H1 (cell line): ENCODE measurements around the gene DNAI2. TPM values are rescaled to one million over a fixed set of nuclear protein-coding genes. Genes with fewer than 3 reads are reported as not detected.
A peak's percentile ranks its signal among the peaks of the same experiment; 100 is the strongest.

ENCODE experiments used
- CTCF ChIA-PET: fragments of 300-600 bp; sonication (Branson Sonifier 250); formaldehyde crosslinking; loops from one replicate; lab custom pipeline; 2021; ENCODE audit not compliant: partially characterized antibody; lab: Charles Lee
- POLR2A ChIA-PET: fragments of 300-600 bp; sonication (Branson Sonifier 250); formaldehyde crosslinking; loops from one replicate; lab custom pipeline; 2021; ENCODE audit warnings: inconsistent platforms; ENCODE audit not compliant: partially characterized antibody; lab: Charles Lee
- DNase-seq, 2 experiments: peaks; one replicate each; pipeline versions ENCODE4 v3.0.0 to v3.0.0-alpha.2; 2010 to 2022; ENCODE audit warnings: low spot score in 2 of 2, low read depth in 1 of 2, mixed read lengths in 1 of 2
- FAIRE-seq: peaks from 2 replicates; lab custom pipeline; 2011; peaks lifted over from hg19 to GRCh38; lab: Jason Lieb, UNC
- H2AFZ ChIP-seq: 2 replicates; pipeline ENCODE4 v1.8.1; 2012; ENCODE audit warnings: low read length, inconsistent platforms
- H2AK5ac ChIP-seq: 2 replicates; pipeline ENCODE4 v1.6.1; 2013; ENCODE audit warnings: low read depth, low read length
- H2BK120ac ChIP-seq: replicated peaks from 2 replicates; pipeline ENCODE3; 2013; ENCODE audit warnings: low read depth, low read length, inconsistent platforms
- H2BK12ac ChIP-seq: 2 replicates; pipeline ENCODE4 v1.6.1; 2013; ENCODE audit warnings: low read depth, low read length
- H2BK15ac ChIP-seq: 2 replicates; pipeline ENCODE4 v1.6.1; 2013; ENCODE audit warnings: low read length
- H2BK20ac ChIP-seq: 2 replicates; pipeline ENCODE4 v1.6.1; 2013; ENCODE audit warnings: low read length
- H2BK5ac ChIP-seq: 2 replicates; pipeline ENCODE4 v1.6.1; 2013; ENCODE audit warnings: low read depth, low read length
- H3K14ac ChIP-seq: 2 replicates; pipeline ENCODE4 v1.6.1; 2013; ENCODE audit warnings: inconsistent platforms; ENCODE audit not compliant: insufficient read length
- H3K18ac ChIP-seq: 2 replicates; pipeline ENCODE4 v1.6.1; 2013; ENCODE audit warnings: low read length; ENCODE audit errors: extremely low read depth
- H3K23ac ChIP-seq: 2 replicates; pipeline ENCODE4 v1.6.1; 2013; ENCODE audit warnings: inconsistent platforms; ENCODE audit not compliant: insufficient read length
- H3K23me2 ChIP-seq: 2 replicates; pipeline ENCODE4 v1.6.1; 2013; ENCODE audit warnings: low read depth, low read length
- H3K27ac ChIP-seq: 2 replicates; pipeline ENCODE4 v1.6.1; 2011; ENCODE audit warnings: low read depth, low read length, inconsistent platforms
- H3K27me3 ChIP-seq, 4 experiments: replicated peaks in 1 of 4; 1 replicate in 1 of 4; 2 replicates in 3 of 4; pipeline versions ENCODE4 v1.6.1 to v1.8.1; 2011 to 2013; ENCODE audit warnings: low read length in 3 of 4, mild to moderate bottlenecking in 3 of 4, inconsistent platforms in 2 of 4, mixed read lengths in 2 of 4, moderate library complexity in 1 of 4; ENCODE audit not compliant: control insufficient read depth in 3 of 4, insufficient read depth in 3 of 4; ENCODE audit errors: extremely low read depth in 1 of 4
- H3K36me3 ChIP-seq, 4 experiments: 2 replicates each; pipeline versions ENCODE4 v1.6.1 to v1.8.1; 2011 to 2013; ENCODE audit warnings: mild to moderate bottlenecking in 4 of 4, low read length in 3 of 4, moderate library complexity in 2 of 4, control low read depth in 1 of 4, inconsistent platforms in 1 of 4; ENCODE audit not compliant: insufficient read depth in 4 of 4, control insufficient read depth in 2 of 4
- H3K4ac ChIP-seq: replicated peaks from 2 replicates; pipeline ENCODE3; 2013; ENCODE audit warnings: low read length, low read depth, mixed read lengths, inconsistent platforms; ENCODE audit not compliant: insufficient read length
- H3K4me1 ChIP-seq, 4 experiments: replicated peaks in 1 of 4; 1 replicate in 1 of 4; 2 replicates in 3 of 4; pipeline versions ENCODE4 v1.6.1 to v1.8.1; 2011 to 2013; ENCODE audit warnings: low read length in 3 of 4, inconsistent platforms in 2 of 4, mixed read lengths in 1 of 4; ENCODE audit not compliant: insufficient read depth in 4 of 4, control insufficient read depth in 3 of 4
- H3K4me2 ChIP-seq, 2 experiments: 2 replicates each; pipeline versions ENCODE4 v1.6.1 to v1.8.1; 2011 to 2013; ENCODE audit warnings: low read depth in 2 of 2, low read length in 2 of 2, control low read depth in 1 of 2, inconsistent platforms in 1 of 2, mild to moderate bottlenecking in 1 of 2; ENCODE audit not compliant: insufficient read depth in 1 of 2
- H3K4me3 ChIP-seq, 4 experiments: fragments of 200-600, 300-600 bp in 1 of 4; sonication (generic), shearing (Covaris generic), sonication (Bioruptor Twin) in 1 of 4; 2 replicates each; pipeline versions ENCODE4 v1.5.1 to v1.8.1; 2011 to 2016; ENCODE audit warnings: low read length in 4 of 4, low read depth in 3 of 4, control low read depth in 2 of 4, inconsistent platforms in 2 of 4, mild to moderate bottlenecking in 2 of 4, mixed read lengths in 1 of 4, moderate library complexity in 1 of 4; ENCODE audit not compliant: insufficient read depth in 2 of 4; ENCODE audit errors: extremely low read depth in 1 of 4
- H3K56ac ChIP-seq: replicated peaks from 2 replicates; pipeline ENCODE3; 2013; ENCODE audit warnings: low read depth, mild to moderate bottlenecking, mixed read lengths, low read length, inconsistent platforms; ENCODE audit not compliant: insufficient read length
- H3K79me1 ChIP-seq: 2 replicates; pipeline ENCODE4 v1.6.1; 2013; ENCODE audit warnings: low read depth, low read length, control low read depth
- H3K79me2 ChIP-seq, 2 experiments: 2 replicates each; pipeline versions ENCODE4 v1.6.1 to v1.8.1; 2012 to 2013; ENCODE audit warnings: low read length in 2 of 2, mild to moderate bottlenecking in 2 of 2, inconsistent platforms in 1 of 2; ENCODE audit not compliant: insufficient read depth in 2 of 2, control insufficient read depth in 1 of 2
- H3K9ac ChIP-seq, 4 experiments: replicated peaks in 1 of 4; 1 replicate in 1 of 4; 2 replicates in 3 of 4; pipeline versions ENCODE4 v1.6.1 to v1.8.1; 2011 to 2013; ENCODE audit warnings: low read depth in 3 of 4, low read length in 3 of 4, control low read depth in 2 of 4, mild to moderate bottlenecking in 2 of 4, moderate library complexity in 2 of 4, inconsistent platforms in 1 of 4; ENCODE audit errors: extremely low read depth in 1 of 4
- H3K9me3 ChIP-seq, 2 experiments: 2 replicates each; pipeline versions ENCODE4 v1.6.1 to v1.8.1; 2012 to 2013; ENCODE audit warnings: mild to moderate bottlenecking in 2 of 2, moderate library complexity in 2 of 2, control low read depth in 1 of 2, inconsistent platforms in 1 of 2, low read depth in 1 of 2, low read length in 1 of 2, mixed read lengths in 1 of 2; ENCODE audit not compliant: insufficient read depth in 2 of 2
- H4K20me1 ChIP-seq, 2 experiments: replicated peaks in 1 of 2; 2 replicates each; pipeline versions ENCODE3 to v1.8.1; 2011 to 2013; ENCODE audit warnings: inconsistent platforms in 2 of 2, low read length in 2 of 2, mild to moderate bottlenecking in 1 of 2; ENCODE audit not compliant: insufficient read depth in 2 of 2, control insufficient read depth in 1 of 2
- H4K5ac ChIP-seq: 2 replicates; pipeline ENCODE4 v1.6.1; 2013; ENCODE audit warnings: low read length, low read depth, mixed read lengths, inconsistent platforms; ENCODE audit not compliant: insufficient read length
- H4K8ac ChIP-seq: 2 replicates; pipeline ENCODE4 v1.8.0; 2013; ENCODE audit warnings: mild to moderate bottlenecking, moderate library complexity, low read length, inconsistent platforms; ENCODE audit not compliant: insufficient read depth; ENCODE audit errors: extremely low read depth
- H4K91ac ChIP-seq: replicated peaks from 2 replicates; pipeline ENCODE3; 2013; ENCODE audit warnings: low read length, mixed read lengths, inconsistent platforms; ENCODE audit not compliant: insufficient read length
- ASH2L ChIP-seq: fragments of 200-600, 300-600 bp; sonication (generic); IDR thresholded peaks from one replicate; pipeline ENCODE4 v1.7.1; 2017; ENCODE audit warnings: low read length
- CEBPB ChIP-seq: IDR thresholded peaks from 2 replicates; pipeline ENCODE4 v1.6.1; 2012; ENCODE audit warnings: low read depth, low read length
- E2F6 ChIP-seq: IDR thresholded peaks from 2 replicates; pipeline ENCODE4 v1.6.1; 2012; ENCODE audit warnings: inconsistent platforms
- POLR2AphosphoS5 ChIP-seq: IDR thresholded peaks from 2 replicates; pipeline ENCODE4 v1.6.1; 2011; ENCODE audit warnings: low read depth, low read length
- RFX5 ChIP-seq: IDR thresholded peaks from 2 replicates; pipeline ENCODE4 v1.6.1; 2011; ENCODE audit warnings: low read depth, low read length, improper control_type of control experiment, borderline replicate concordance
- SAP30 ChIP-seq: fragments of 300-600 bp; sonication (generic); IDR thresholded peaks from 2 replicates; pipeline ENCODE4 v1.7.1; 2012; ENCODE audit warnings: low read length, moderate library complexity, mild to moderate bottlenecking, inconsistent platforms; ENCODE audit not compliant: insufficient read depth, insufficient replicate concordance
- SIX5 ChIP-seq: IDR thresholded peaks from 2 replicates; pipeline ENCODE4 v1.6.1; 2011; ENCODE audit warnings: mild to moderate bottlenecking, low read depth, low read length
- SP4 ChIP-seq: IDR thresholded peaks from 2 replicates; pipeline ENCODE4 v1.6.1; 2012; ENCODE audit warnings: low read length, inconsistent platforms
- WGBS, 2 experiments: shearing (Covaris generic) in 1 of 2; methylation state at CpG; one replicate each; pipeline versions ENCODE4 v1.1.6 to v1.1.7; 2013 to 2015; ENCODE audit warnings: low lambda C conversion rate in 2 of 2, mixed read lengths in 2 of 2, inconsistent platforms in 1 of 2, low coverage in 1 of 2, missing lambda C conversion rate in 1 of 2; ENCODE audit not compliant: insufficient replicate concordance in 2 of 2, insufficient coverage in 1 of 2, insufficient read length in 1 of 2; ENCODE audit errors: extremely low coverage in 1 of 2, missing lambda C conversion rate in 1 of 2; 5-methylcytosine and 5-hydroxymethylcytosine counted together
- polyA plus RNA-seq, 7 experiments: library from polyadenylated mRNA; depleted of rRNA in 3 of 7; stranded (reverse) in 5 of 7; unstranded in 2 of 7; fragments of >200 nt in 5 of 7; fragments of 200-250 nt in 2 of 7; gene quantifications; 1 replicate in 5 of 7; 2 replicates in 1 of 7; 4 replicates in 1 of 7; pipeline versions ENCODE4 v1.2.1 to v1.2.3, GENCODE V29; 2011 to 2013; ENCODE audit warnings: missing spikeins in 2 of 7, mixed read lengths in 2 of 7
- total RNA-seq: library from RNA; stranded (reverse); fragmentation: NEBNext Ultra II Directional; extraction: Animal tissue kit (Norgen Biotek cat#: 25700); gene quantifications from 2 replicates; pipeline ENCODE4 v1.2.1, GENCODE V29; 2021

The DNAI2 gene
- total and polyA plus RNA-seq, 2 of the 8 experiments (the other 6 are each of a cell fraction or from before 2014, with no cell fraction given), result 0.08 to 0.15 TPM

- POLR2A ChIA-PET, result interaction anchor here (1.0 to 1.7 kb wide), 3 partner anchors 19 to 193 kb away, joined by 3 to 6 read pairs (median 6); no protein-coding TSS in a partner anchor
- peaks cover 0 to 5% (median 3%) of the 10 kb centered on the region in 4 experiments; a peak in 6 of 7 replicates for H3K4me1 ChIP-seq
- H2AK5ac ChIP-seq, result no peak overlapping the region
- H3K27ac ChIP-seq, result no peak overlapping the region
- DNase-seq, result no peak
- no peak overlapping the region for H2BK20ac ChIP-seq
- H3K18ac ChIP-seq, result no peak overlapping the region
- no peak overlapping the region for H4K5ac ChIP-seq
- no peak overlapping the region for H3K56ac ChIP-seq
- no peaks in the 10 kb centered on the region for H3K79me2 ChIP-seq
- no peak overlapping the region for H3K9ac ChIP-seq
- H3K4ac ChIP-seq, result no peak overlapping the region
- no peak for TF ChIP-seq ASH2L
- no peak for TF ChIP-seq POLR2AphosphoS5
- TF ChIP-seq E2F6, result 0 out of 2 replicates have a peak, but pooled peaks have one; percentile 17
- no peak for TF ChIP-seq RFX5
- no peak for TF ChIP-seq SAP30
- no peak for TF ChIP-seq SP4
- TF ChIP-seq SIX5, result no peak
- TF ChIP-seq CEBPB, result no peak
- TF ChIP-seq, all 59 proteins: peak for 1
- no peak overlapping the region for H3K23ac ChIP-seq
- H3K79me1 ChIP-seq, result no peaks in the 10 kb centered on the region
- peaks cover 3% of the 10 kb centered on the region; the same call in 1 of the 2 replicates for H3K23me2 ChIP-seq
- H3K9me3 ChIP-seq, result no peaks in the 10 kb centered on the region
- H2BK120ac ChIP-seq, result no peak overlapping the region
- no peak overlapping the region for H4K8ac ChIP-seq
- 89% methylated on average over 10 of the region's 10 CpGs; no CpG with 5 or more reads in 1 of the 2 experiments for WGBS, 2 experiments
- FAIRE-seq, result no peak
- no peak overlapping the region for H2BK15ac ChIP-seq
- CTCF ChIA-PET, result interaction anchor here (0.9 to 1.6 kb wide), 3 partner anchors 13 to 98 kb away, joined by 3 to 4 read pairs (median 4); no protein-coding TSS in a partner anchor
- H3K27me3 ChIP-seq, result peaks cover 0 to 17% (median 15%) of the 10 kb centered on the region in 4 experiments; a peak in 6 of 7 replicates
- H4K91ac ChIP-seq, result no peak overlapping the region
- no peak overlapping the region for H3K4me2 ChIP-seq
- no peaks in the 10 kb centered on the region for H4K20me1 ChIP-seq
- no peak overlapping the region for H2AFZ ChIP-seq
- no peaks in the 10 kb centered on the region for H3K36me3 ChIP-seq
- H3K4me3 ChIP-seq, result no peak overlapping the region
- no peak overlapping the region for H2BK5ac ChIP-seq
- H3K14ac ChIP-seq, result no peak overlapping the region
- H2BK12ac ChIP-seq, result no peak overlapping the region
Observed at GRCh38 chr17:74270333-74270732, 3.7 kb upstream of the DNAI2 start.
